HG03575 (cell line): ENCODE results near the gene GSE1.

Source experiments
- ATAC-seq: cut with Tn5 transposase; IDR thresholded peaks from one replicate; pipeline ENCODE4 v1.9.1; 2021; ENCODE audit not compliant: unreplicated experiment, insufficient number of reproducible peaks, low FRiP score; ENCODE audit errors: extremely low read depth

Gene GSE1

GRCh38 chr16:85637808-85638647 is 24.9 kb downstream of the GSE1 start:
- ATAC-seq = no peak

- ATAC-seq = no peak
Measured at GRCh38 chr16:85638695-85639409, 25.7 kb downstream of the GSE1 start.

GRCh38 chr16:85639529-85640253 is 26.6 kb downstream of the GSE1 start:
- no peak for ATAC-seq

- no peak for ATAC-seq
Measured at GRCh38 chr16:85640254-85640558, 27.1 kb downstream of the GSE1 start.

- ATAC-seq = no peak
Measured at GRCh38 chr16:85640585-85640984, 27.5 kb downstream of the GSE1 start.

- ATAC-seq = no peak
Measured at GRCh38 chr16:85641305-85641704, 28.2 kb downstream of the GSE1 start.

DNA sequence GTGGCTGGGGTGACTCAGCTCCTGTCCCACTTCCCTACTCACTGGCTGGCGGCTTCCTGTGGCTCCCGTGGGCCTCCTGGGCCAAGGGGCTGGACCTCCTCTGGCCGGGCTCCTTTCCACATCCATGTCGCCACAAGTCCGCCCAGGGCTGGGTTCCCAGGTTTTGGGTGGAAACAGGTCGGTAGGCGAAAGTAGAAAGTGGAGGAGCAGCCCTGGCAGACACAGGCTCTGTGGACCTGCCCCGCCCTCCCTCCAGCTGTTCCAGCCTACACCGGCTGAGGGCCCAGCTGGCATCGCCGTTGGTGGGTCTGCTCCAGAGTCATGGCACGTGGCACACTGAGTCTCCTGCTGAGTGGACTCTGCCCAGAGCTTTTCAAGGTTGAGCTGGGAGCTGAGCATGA is 28.7 kb downstream of the GSE1 start:
- ATAC-seq = no peak

DNA sequence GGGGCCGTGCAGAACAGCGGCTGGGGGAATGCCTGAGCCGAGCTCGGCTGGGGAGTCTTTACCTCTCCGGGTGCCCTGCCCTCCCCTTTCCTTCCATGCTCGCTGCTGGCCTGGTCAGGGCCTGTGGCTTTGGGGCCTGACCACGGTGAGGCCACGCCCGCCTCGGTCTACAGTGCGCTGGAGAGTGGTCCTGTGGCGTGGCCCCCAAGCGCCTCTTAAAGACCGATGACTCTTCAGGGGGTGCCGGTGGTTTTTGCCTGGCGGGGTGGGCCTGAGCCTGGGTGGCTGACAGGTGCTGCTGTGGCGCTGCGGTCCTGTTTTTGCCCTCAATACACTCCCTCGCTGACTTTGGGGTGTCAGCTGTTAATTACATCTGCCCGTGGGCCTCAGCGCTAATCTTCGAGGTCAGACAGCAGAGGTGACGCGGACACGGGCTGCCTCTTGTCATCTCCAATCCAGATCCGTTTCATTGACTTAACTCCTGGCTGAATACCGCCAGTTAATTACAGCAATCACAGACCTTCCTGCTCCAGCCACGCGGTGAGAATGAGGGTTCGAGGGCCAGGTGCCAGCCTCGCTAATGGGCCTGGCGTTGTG is 29.7 kb downstream of the GSE1 start:
- ATAC-seq = no peak

GRCh38 chr16:85643631-85644030 is 30.5 kb downstream of the GSE1 start:
- no peak for ATAC-seq

GRCh38 chr16:85644093-85644712 is 31.1 kb downstream of the GSE1 start:
- ATAC-seq = no peak

DNA sequence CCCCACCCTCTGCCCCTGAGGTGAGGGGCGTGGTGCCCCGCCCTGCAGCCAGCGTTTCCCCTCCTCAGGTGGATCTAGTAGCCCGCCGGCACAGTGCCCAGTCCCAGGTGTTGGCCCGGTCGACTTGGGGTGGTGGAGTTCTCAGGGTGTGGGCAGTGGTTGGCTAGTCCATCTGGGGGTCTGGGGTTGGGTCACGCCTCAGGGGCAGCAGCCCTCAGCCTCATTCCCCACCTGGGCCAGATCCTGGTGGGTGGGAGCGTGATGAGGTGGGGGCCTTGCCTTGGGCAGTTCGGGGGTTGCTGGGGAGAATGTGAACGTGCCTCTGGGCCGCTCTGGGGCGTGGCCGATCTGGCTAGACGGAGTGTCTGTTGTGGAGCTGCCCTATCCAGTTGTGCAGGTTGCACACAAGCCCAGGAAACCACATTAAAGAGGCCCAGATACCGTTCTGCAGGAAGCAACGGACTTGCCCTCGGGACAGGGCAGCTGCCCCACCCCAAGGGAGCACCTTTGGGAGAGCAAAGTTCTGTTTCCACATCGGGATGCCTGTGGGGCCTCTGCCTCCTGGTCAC is 32.0 kb downstream of the GSE1 start:
- ATAC-seq = no peak

DNA sequence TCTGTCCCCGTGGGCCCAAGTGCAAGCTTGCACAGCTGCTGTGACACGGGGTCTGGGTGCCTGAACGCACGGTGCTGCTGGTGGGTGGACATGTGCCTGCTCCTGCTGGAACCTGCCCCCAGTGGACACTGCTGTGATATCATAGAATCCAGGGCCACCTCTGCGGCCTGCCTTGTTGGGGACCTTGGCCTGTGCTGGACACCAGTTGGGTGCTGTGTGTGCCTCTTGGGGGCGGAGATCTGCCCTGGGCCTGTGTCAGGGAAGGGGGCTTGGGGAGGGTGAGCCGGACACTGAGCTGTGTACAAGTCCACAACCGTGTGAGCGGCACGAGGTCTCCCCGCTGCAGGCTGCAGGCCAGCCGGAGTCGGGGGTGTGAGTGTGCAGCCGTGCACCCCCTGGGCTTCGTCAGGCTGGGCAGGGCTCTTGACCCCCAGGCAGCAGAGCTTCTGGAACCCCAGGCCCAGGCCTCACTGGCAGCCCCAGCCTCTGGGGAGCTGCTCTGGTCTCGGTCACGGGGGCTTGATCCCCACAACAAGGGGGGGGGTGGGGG is 33.3 kb downstream of the GSE1 start:
- no peak for ATAC-seq

- no peak for ATAC-seq
Measured at GRCh38 chr16:85646976-85647375, 33.9 kb downstream of the GSE1 start.

DNA sequence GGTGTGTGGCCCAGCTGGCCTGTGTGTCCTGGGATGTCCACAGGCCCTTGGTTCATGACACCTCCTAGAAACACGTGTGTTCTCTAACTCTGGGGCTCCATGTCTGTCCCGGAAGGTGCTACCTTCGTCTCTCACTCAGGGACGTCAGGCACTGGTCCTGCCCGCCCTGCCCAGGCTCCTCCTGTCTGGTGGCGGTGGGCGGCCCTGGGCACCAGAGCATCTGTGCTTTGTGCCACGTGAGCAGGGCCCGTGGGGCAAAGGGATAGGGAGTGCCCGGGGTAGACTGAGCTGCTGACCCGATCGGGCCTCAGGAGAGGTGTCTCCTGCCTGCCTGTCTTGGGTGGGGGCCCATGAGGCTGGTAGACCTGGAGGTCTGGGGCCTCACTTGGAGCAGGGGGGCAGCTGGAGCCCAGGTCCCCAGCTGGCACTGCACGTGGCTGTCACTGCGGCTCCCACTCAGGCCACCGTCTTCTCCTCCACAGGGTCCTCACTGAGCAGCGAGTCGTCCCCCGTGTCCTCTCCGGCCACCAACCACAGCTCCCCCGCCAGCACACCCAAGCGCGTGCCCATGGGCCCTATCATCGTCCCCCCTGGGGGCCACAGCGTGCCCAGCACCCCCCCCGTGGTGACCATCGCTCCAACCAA is 35.1 kb downstream of the GSE1 start:
- no peak for ATAC-seq

DNA sequence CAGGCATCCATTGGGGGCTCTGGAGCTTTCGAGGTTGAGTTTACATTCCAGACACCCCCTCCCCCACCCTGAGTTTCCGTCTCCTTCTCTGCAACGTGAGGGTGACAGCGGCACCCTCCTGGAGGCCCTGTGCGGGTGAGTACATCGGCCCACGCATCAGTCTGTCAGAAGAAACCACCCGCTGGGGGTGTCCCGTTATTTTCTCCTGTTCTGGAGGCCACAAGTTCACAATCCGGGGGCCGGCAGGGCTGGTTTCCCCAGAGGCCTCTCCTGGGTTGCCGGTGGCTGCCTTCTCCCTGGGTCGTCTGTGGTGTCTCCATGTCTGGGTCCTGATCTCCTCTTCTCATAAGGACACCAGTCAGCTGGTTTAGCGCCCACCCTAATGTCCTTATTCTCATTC is 35.7 kb downstream of the GSE1 start:
- no peak for ATAC-seq

DNA sequence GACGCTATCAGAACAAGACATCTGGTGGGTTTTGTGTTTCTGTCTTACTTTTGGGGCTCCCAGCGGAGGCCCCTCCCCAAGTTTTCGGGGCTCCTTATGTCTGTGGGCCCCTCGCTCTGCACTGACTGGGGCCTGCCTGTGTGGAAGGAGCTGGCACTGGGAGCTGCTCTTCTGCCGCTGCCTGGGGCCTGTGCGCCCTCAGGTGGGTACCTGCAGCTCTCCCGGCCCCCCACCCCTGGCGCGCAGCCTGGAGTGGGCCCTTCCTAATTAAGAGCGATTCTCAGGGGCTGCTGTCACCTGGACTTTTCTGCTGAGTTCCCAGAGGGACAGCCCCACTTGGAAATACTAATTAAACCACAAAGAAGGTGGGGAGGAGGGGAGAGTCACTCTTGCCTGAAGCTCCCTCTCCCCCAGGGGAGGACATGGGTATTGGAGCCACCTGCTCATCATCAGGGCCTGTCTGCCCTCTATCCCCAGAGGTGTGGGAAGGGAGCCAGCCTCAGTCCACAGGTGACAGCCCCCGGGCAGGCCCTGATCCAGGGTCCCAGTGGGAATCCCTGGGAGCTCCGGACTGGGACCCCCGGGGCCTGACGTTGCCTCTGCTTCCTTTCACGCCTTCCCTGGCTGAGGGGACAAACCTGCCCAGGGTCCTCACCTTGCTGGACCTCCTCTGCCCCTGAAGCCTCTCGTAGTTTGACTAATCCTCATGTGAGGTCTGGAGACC is 36.5 kb downstream of the GSE1 start:
- ATAC-seq = no peak

DNA sequence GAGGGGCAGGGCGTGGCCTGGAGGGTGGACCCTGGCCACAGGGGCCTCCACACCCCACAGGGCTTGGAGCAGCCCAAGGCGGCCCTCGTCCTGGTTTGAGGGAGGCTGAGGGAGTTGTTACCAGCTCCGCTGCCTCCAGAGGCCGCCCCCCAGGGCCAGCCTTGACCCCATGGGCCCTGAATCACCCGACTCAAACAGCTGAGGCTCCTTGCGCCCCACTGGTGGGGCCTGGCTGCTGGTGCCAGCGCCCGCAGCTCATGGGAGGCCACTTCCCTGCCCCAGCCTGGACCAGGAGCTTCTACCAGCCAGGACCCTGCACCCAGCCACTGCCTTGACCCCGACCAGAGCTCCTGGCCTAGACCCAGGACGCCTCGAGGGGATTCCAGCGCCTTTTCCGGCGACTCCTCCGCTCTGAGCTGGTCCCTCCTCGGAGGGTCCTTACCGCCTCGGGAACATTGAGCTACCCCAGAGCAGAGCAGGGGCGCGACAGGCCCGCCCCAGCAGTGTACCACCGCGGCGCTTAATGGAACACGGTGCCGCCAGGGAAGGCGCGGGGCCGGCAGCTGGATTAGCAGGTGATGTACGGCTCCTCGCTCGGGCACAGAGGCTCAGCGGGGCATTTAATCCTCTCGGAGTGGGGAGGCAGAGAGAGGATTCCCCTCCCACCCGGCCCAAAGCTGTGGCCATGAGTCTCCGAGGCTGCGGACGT is 37.2 kb downstream of the GSE1 start:
- no peak for ATAC-seq
